ENCODE results near the gene PCCA.

- TF ChIP-seq CTCF (conservative IDR thresholded peaks at IDR 0.05) (no peak), ZFX (IDR thresholded peaks at IDR 0.05) (no peak)
These were observed 436.8 kb downstream of the PCCA start for GRCh38 chr13:100525453-100526317.
